NCI-H2107 (cell line): ENCODE measurements around the gene KLHDC9.

ENCODE experiments used
- DNase-seq: peaks from one replicate; lab custom pipeline; 2025; lab: John Stamatoyannopoulos, UW

Gene KLHDC9

GRCh38 chr1:161077426-161077825 lies 20.7 kb upstream of the KLHDC9 start:
- no peak for DNase-seq

GRCh38 chr1:161079436-161080110 lies 18.6 kb upstream of the KLHDC9 start:
- DNase-seq, result no peak

- DNase-seq, result no peak
Observed at GRCh38 chr1:161080441-161081405, 17.4 kb upstream of the KLHDC9 start.

- no peak for DNase-seq
Observed at GRCh38 chr1:161081519-161081918, 16.6 kb upstream of the KLHDC9 start.

GRCh38 chr1:161082483-161082882 lies 15.7 kb upstream of the KLHDC9 start:
- DNase-seq, result no peak

GRCh38 chr1:161082996-161083747 lies 15.0 kb upstream of the KLHDC9 start:
- DNase-seq, result no peak

- no peak for DNase-seq
Observed at GRCh38 chr1:161083748-161084596, 14.2 kb upstream of the KLHDC9 start.

GRCh38 chr1:161084597-161084988 lies 13.6 kb upstream of the KLHDC9 start:
- no peak for DNase-seq

- no peak for DNase-seq
Observed at GRCh38 chr1:161085165-161085564, 13.0 kb upstream of the KLHDC9 start.

GRCh38 chr1:161086457-161086856 lies 11.7 kb upstream of the KLHDC9 start:
- DNase-seq, result no peak

GRCh38 chr1:161088587-161089110 lies 9.5 kb upstream of the KLHDC9 start:
- no peak for DNase-seq

GRCh38 chr1:161089251-161089924 lies 8.8 kb upstream of the KLHDC9 start, which contains the start of gene NECTIN4:
Gene NECTIN4 (minus strand): TSS chr1:161089558. CDS start chr1:161089296, 262 bp downstream.
- DNase-seq, result no peak

- no peak for DNase-seq
Observed at GRCh38 chr1:161089938-161090337, 8.2 kb upstream of the KLHDC9 start.

GRCh38 chr1:161090617-161091016 lies 7.5 kb upstream of the KLHDC9 start:
- no peak for DNase-seq

GRCh38 chr1:161091093-161091492 lies 7.1 kb upstream of the KLHDC9 start:
- DNase-seq, result no peak

- no peak for DNase-seq
Observed at GRCh38 chr1:161091796-161092507, 6.2 kb upstream of the KLHDC9 start.

- DNase-seq, result no peak
Observed at GRCh38 chr1:161092621-161093028, 5.5 kb upstream of the KLHDC9 start.

GRCh38 chr1:161094481-161094880 lies 3.7 kb upstream of the KLHDC9 start:
- DNase-seq, result no peak

- no peak for DNase-seq
Observed at GRCh38 chr1:161095230-161095629, 2.9 kb upstream of the KLHDC9 start.

- DNase-seq, result no peak
Observed at GRCh38 chr1:161096015-161096414, 2.1 kb upstream of the KLHDC9 start.
